Measurements from ENCODE around the gene FNTB.

DNA sequence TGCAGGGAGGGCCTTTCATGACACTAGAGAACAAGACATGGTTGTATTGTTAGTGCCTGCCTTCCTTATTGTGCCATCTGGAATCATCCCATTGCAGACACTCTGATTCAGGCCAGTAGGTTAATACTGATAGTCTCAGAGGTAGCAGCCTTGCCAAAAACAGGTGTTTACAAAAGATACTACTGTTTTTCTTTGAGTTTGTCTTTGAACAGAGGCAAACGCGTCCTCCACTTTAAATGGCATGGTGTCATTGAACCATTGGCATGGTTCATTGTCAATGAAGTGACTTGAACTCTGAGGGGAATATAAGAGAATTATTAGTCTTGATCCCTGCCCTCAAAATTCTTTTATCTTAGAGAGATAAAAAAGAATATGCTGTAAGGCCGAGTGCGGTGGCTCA is 4.2 kb downstream of the FNTB start:
- TF ChIP-seq, protein P1, sequence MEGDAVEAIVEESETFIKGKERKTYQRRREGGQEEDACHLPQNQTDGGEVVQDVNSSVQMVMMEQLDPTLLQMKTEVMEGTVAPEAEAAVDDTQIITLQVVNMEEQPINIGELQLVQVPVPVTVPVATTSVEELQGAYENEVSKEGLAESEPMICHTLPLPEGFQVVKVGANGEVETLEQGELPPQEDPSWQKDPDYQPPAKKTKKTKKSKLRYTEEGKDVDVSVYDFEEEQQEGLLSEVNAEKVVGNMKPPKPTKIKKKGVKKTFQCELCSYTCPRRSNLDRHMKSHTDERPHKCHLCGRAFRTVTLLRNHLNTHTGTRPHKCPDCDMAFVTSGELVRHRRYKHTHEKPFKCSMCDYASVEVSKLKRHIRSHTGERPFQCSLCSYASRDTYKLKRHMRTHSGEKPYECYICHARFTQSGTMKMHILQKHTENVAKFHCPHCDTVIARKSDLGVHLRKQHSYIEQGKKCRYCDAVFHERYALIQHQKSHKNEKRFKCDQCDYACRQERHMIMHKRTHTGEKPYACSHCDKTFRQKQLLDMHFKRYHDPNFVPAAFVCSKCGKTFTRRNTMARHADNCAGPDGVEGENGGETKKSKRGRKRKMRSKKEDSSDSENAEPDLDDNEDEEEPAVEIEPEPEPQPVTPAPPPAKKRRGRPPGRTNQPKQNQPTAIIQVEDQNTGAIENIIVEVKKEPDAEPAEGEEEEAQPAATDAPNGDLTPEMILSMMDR (conservative IDR thresholded peaks at IDR 0.05; ENCODE audit: low read depth in 2 of 2), result no peak
- TF ChIP-seq POLR2AphosphoS5 (IDR thresholded peaks at IDR 0.05; ENCODE audit: low read depth) (no peak), ZNF331 (CRISPR knock-in tag; IDR thresholded peaks at IDR 0.05; ENCODE audit: low read depth) (no peak), EZH2 (IDR thresholded peaks at IDR 0.05; ENCODE audit: low read depth, unreplicated experiment) (no peak), EZH2phosphoT487 (IDR thresholded peaks at IDR 0.05; ENCODE audit: unreplicated experiment) (no peak), JUNB (IDR thresholded peaks at IDR 0.05; ENCODE audit: unreplicated experiment) (no peak), ZNF114 (CRISPR knock-in tag; IDR thresholded peaks at IDR 0.05) (no peak), CREB1 (CRISPR knock-in tag; IDR thresholded peaks at IDR 0.05; ENCODE audit: low read depth) (no peak), NANOG (IDR thresholded peaks at IDR 0.05; ENCODE audit: borderline replicate concordance) (no peak)
- TF ChIP-seq, protein P2, sequence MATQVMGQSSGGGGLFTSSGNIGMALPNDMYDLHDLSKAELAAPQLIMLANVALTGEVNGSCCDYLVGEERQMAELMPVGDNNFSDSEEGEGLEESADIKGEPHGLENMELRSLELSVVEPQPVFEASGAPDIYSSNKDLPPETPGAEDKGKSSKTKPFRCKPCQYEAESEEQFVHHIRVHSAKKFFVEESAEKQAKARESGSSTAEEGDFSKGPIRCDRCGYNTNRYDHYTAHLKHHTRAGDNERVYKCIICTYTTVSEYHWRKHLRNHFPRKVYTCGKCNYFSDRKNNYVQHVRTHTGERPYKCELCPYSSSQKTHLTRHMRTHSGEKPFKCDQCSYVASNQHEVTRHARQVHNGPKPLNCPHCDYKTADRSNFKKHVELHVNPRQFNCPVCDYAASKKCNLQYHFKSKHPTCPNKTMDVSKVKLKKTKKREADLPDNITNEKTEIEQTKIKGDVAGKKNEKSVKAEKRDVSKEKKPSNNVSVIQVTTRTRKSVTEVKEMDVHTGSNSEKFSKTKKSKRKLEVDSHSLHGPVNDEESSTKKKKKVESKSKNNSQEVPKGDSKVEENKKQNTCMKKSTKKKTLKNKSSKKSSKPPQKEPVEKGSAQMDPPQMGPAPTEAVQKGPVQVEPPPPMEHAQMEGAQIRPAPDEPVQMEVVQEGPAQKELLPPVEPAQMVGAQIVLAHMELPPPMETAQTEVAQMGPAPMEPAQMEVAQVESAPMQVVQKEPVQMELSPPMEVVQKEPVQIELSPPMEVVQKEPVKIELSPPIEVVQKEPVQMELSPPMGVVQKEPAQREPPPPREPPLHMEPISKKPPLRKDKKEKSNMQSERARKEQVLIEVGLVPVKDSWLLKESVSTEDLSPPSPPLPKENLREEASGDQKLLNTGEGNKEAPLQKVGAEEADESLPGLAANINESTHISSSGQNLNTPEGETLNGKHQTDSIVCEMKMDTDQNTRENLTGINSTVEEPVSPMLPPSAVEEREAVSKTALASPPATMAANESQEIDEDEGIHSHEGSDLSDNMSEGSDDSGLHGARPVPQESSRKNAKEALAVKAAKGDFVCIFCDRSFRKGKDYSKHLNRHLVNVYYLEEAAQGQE (IDR thresholded peaks at IDR 0.05; ENCODE audit: unreplicated experiment), result no peak
- TF ChIP-seq, protein P3, sequence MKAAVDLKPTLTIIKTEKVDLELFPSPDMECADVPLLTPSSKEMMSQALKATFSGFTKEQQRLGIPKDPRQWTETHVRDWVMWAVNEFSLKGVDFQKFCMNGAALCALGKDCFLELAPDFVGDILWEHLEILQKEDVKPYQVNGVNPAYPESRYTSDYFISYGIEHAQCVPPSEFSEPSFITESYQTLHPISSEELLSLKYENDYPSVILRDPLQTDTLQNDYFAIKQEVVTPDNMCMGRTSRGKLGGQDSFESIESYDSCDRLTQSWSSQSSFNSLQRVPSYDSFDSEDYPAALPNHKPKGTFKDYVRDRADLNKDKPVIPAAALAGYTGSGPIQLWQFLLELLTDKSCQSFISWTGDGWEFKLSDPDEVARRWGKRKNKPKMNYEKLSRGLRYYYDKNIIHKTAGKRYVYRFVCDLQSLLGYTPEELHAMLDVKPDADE (IDR thresholded peaks at IDR 0.05), result no peak
- TF ChIP-seq, protein P4, sequence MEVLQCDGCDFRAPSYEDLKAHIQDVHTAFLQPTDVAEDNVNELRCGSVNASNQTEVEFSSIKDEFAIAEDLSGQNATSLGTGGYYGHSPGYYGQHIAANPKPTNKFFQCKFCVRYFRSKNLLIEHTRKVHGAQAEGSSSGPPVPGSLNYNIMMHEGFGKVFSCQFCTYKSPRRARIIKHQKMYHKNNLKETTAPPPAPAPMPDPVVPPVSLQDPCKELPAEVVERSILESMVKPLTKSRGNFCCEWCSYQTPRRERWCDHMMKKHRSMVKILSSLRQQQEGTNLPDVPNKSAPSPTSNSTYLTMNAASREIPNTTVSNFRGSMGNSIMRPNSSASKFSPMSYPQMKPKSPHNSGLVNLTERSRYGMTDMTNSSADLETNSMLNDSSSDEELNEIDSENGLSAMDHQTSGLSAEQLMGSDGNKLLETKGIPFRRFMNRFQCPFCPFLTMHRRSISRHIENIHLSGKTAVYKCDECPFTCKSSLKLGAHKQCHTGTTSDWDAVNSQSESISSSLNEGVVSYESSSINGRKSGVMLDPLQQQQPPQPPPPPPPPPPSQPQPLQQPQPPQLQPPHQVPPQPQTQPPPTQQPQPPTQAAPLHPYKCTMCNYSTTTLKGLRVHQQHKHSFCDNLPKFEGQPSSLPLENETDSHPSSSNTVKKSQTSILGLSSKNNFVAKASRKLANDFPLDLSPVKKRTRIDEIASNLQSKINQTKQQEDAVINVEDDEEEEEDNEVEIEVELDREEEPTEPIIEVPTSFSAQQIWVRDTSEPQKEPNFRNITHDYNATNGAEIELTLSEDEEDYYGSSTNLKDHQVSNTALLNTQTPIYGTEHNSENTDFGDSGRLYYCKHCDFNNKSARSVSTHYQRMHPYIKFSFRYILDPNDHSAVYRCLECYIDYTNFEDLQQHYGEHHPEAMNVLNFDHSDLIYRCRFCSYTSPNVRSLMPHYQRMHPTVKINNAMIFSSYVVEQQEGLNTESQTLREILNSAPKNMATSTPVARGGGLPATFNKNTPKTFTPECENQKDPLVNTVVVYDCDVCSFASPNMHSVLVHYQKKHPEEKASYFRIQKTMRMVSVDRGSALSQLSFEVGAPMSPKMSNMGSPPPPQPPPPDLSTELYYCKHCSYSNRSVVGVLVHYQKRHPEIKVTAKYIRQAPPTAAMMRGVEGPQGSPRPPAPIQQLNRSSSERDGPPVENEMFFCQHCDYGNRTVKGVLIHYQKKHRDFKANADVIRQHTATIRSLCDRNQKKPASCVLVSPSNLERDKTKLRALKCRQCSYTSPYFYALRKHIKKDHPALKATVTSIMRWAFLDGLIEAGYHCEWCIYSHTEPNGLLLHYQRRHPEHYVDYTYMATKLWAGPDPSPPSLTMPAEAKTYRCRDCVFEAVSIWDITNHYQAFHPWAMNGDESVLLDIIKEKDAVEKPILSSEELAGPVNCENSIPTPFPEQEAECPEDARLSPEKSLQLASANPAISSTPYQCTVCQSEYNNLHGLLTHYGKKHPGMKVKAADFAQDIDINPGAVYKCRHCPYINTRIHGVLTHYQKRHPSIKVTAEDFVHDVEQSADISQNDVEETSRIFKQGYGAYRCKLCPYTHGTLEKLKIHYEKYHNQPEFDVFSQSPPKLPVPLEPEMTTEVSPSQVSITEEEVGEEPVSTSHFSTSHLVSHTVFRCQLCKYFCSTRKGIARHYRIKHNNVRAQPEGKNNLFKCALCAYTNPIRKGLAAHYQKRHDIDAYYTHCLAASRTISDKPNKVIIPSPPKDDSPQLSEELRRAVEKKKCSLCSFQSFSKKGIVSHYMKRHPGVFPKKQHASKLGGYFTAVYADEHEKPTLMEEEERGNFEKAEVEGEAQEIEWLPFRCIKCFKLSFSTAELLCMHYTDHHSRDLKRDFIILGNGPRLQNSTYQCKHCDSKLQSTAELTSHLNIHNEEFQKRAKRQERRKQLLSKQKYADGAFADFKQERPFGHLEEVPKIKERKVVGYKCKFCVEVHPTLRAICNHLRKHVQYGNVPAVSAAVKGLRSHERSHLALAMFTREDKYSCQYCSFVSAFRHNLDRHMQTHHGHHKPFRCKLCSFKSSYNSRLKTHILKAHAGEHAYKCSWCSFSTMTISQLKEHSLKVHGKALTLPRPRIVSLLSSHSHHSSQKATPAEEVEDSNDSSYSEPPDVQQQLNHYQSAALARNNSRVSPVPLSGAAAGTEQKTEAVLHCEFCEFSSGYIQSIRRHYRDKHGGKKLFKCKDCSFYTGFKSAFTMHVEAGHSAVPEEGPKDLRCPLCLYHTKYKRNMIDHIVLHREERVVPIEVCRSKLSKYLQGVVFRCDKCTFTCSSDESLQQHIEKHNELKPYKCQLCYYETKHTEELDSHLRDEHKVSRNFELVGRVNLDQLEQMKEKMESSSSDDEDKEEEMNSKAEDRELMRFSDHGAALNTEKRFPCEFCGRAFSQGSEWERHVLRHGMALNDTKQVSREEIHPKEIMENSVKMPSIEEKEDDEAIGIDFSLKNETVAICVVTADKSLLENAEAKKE (CRISPR knock-in tag; IDR thresholded peaks at IDR 0.05), result no peak

Data from GM23338 (cell line).